GM21723 (cell line): ENCODE data around the gene TMIGD2.

Experiments used
- ATAC-seq: cut with Tn5 transposase; IDR thresholded peaks from one replicate; pipeline ENCODE4 v1.9.1; 2021; ENCODE audit warnings: mild to moderate bottlenecking, moderate library complexity; ENCODE audit not compliant: unreplicated experiment

TMIGD2 gene

DNA sequence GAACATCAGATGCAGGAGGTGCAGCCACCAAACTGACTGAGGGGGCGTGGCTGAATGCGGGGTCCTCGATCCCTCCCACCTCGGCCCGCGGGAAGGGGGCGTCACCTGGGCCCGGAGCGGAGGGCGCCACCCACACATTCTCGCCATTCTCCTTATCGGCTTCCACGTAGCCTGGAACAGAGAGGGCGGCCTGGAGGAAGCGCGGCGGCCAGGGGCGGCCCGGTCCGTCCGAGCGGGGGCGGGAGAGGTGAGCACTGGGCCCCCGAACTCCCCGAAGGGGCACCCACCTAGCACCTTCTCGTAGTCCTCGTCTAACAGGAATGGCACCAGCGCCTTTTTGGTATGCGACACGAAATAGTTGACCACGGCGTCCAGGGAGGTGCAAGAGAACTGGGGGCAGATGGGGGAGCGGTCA lies 24.7 kb upstream of the TMIGD2 start:
- no peak for ATAC-seq

DNA sequence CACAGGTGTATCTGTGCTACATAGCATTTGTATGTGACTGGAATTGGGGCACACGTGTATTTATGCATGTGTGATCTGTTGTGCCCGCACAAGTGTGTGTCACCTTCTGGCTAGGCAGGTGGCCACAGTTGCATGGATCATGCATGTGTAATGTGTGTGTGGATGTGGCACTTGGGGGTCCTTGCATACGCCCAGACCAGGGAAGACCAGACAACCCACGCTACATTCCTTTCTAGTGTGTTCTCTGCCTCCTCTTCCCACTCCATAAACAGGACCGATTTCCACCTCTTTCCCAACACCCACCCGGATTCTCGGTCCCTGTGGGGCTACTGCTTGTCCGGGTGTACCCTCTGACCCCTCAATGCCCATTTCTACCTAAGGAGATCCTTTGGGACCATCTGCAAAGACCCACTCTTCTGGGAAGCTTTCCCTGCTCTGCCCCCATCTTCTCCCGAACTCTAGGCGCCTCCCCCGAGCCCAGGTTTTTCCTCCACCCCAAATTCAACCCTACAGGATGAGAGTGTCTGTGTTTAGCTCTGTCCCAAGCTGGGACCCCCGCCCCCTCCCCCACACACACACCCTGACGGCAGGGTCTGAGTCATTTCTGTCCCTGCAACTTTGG lies 24.1 kb upstream of the TMIGD2 start:
- ATAC-seq, result no peak

DNA sequence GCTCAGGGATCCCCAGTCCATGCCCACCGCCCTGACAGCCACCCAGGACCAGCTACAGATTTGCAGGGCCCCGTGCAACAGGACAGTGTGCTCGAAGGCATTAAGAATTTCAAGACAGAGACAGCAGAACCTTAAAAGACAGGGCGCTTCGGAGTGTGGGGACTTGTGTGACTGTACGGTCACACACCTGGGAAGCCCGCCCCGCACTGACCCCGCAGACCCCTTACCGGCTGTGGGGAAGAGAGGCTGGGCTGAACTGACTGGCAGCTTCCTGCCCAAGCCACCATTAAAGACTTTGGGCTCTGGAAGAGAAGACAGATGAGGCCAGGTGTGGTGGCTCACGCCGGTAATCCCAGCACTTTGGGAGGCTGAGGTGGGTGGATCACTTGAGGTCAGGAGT lies 22.0 kb upstream of the TMIGD2 start:
- ATAC-seq, result no peak

DNA sequence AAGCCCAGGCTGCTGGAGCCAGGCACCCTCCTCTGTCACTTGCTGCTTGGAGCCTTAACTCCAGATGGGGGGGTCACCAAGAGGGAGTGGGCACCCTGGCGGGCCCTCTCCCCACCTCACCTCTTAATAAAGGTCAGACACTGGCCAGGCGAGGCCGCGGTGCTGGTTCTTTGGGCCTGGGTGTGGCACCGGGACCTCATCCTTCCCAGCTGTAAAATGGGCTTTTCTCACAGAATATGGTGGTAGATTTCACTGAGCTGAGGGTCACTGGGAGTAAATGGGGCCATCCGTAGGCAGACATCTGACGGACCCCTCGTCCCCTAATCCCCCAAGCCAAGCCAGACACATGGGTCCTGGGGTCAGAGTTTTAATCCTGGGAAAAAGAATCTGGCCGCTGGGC lies 21.5 kb upstream of the TMIGD2 start:
- no peak for ATAC-seq

DNA sequence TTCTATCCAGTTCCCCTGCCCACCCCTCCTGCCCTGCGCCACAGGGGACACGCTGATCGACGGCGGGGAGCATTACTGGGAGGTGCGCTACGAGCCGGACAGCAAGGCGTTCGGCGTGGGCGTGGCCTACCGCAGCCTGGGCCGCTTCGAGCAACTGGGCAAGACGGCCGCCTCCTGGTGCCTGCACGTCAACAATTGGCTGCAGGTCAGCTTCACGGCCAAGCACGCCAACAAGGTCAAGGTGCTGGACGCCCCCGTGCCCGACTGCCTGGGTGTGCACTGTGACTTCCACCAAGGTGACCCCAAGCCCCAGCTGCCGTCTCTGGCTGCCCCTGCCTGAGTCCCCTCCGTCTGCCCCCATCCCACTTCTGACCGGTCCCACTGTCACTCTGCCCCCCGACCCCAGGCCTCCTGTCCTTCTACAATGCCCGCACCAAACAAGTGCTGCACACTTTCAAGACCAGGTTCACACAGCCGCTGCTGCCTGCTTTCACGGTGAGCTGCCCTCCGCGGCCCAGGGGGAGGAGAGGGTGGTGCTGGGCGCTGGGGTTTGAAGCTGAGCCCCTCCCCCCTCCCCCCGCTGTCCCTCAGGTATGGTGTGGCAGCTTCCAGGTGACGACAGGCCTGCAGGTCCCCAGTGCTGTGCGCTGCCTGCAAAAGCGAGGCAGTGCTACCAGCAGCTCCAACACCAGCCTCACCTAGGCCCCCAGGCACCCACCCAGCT lies 20.9 kb upstream of the TMIGD2 start:
- ATAC-seq, result no peak

DNA sequence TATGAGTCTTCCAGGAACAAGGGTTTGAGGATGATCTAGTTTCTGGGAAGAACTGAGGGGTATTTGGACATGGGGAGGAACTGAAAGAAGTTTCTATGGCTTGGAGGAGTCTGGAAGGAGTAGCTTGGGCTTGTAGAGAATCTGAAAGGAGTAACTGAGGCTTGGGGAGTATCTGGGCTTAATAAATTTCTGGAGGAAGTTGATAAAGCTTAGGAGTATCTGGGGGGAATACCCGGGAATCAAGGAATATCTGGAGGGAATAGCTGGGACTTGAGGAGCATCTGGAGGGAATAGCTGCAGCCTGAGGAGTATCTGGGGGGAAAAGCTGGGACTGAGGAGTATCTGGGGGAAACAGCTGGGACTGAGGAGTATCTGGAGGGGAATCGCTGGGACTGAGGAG lies 18.2 kb upstream of the TMIGD2 start:
- no peak for ATAC-seq

DNA sequence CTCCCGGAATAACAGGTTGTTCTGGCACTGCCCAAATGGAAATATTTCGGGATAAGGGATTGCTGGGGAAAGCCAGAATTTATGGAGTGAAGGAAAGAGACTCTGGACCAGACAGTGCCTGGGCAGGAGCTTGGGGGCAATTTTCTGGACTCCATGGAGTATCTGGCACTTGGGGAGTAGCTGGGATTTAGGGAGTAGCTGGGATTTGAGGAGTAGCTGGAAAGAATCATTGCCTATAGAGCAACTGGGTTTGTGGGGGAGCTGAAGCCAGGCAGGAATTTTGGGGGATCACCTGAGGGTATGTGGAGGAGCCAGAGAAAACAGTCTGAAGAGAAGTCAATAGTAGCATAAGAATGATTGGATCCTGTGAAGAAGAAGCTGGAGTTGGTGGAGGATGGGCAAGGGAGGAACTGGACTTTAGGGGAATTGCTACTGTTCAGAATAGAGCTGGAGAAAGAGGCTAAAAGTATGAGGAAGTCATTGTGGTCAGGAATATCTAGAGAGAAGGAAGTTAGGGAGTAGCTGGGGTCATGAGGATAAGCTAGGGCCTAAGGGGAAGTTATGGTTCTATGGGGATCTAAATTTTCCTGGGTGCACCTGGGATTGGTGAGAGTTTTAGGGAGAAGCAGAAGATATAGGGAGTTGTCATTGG lies 17.0 kb upstream of the TMIGD2 start:
- ATAC-seq, result no peak

DNA sequence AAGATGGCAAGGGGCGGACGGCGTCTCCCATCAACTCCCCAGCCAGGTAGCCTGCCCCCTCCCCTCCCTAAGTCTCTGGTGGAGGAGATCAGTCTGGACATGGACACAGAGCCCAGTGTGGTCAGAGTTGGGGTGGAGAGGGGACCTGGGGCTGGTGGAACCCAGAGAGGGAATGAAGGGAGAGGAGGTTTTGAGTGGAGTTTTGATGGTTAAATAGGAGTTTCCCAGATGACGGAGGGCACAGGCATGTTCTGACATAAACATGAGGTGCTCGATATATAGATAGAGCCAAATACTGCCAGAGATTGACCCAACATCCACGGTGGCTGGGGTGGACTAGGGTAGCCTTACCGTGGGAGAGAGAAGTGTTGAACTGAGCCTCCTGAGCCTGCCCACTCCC lies 16.3 kb upstream of the TMIGD2 start:
- ATAC-seq, result no peak

DNA sequence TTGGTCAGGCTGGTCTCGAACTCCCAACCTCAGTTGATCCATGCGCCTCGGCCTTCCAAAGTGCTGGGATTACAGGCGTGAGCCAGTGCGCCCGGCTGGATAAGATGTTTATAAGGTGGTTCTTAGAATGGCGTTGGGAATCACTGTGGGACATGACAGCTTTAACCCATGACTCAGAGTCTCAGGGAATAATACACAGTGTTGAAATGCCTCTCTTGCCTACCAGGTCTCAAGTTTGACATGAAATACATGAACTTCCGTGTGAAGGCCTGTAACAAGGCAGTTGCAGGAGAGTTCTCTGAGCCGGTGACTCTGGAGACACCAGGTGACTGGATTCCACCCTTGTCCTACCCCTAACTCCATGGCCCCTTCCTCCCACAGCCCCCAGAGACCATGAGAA lies 14.8 kb upstream of the TMIGD2 start:
- ATAC-seq, result no peak

DNA sequence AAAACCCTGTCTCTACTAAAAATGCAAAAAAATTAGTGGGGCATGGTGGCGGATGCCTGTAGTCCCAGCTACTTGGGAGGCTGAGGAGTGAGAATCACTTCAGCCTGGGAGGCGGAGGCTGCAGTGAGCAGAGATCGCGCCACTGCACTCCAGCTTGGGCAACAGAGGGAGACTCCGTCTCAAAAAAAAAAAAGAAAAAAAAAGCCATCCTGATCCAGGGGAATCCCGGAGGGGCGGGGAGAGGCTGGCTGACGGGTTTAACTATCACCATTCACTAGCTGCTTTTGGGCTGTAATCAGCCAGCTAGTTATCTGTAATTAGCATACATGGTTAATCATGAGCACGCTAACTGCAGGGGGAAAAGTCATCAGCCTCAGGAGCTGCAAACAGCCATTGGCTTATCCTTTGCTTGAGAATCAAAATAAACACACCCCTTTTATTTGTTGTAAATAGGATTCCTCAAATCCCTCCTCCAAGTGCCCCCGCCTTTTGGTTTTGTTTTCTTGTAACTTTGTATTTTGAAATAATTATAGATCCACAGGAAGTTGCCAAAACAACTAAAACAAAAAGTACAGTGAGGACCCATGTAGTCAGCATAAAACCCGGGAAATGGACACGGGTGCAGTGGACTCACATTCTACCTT lies 11.8 kb upstream of the TMIGD2 start:
- ATAC-seq, result no peak

DNA sequence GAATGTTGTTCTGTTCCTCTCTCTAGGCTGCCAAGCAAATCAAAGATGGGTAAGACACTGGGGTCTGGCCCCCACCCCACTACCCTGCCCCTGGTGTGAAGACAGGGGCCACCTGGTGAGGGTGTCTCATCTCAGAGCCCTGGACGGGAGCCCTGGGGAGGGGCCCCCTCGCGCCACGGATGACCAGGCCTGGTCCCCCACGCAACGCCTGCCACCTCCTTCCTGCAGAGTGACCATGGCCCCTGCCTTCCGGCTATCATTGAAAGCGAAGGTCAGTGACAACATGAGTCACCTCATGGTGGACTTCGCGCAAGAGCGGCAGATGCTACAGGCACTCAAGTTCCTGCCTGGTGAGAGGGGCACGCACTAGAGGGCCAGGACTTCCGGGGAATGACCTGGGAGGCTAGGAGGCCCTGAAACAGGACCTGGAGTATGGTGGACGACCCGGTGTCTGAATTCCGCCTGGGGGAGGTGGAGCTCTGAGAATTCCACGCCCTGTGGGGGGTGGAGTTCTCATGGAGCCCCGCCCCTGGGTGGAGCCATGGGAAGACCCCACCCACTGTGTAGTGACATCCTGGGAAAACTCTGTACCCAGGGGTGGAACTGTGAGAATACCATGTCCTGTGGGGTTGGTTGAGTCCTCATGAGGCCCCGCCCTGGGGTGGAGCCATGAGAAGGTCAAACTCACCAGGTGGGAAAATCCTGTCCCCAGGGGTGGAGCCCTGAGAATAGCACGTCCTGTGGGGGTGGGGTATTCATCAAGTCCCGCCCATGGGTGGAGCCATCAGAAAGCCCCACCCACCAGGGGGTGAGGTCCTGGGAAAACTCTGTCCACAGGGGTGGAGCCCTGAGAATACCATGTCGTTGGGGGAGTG lies 8.3 kb upstream of the TMIGD2 start:
- no peak for ATAC-seq

DNA sequence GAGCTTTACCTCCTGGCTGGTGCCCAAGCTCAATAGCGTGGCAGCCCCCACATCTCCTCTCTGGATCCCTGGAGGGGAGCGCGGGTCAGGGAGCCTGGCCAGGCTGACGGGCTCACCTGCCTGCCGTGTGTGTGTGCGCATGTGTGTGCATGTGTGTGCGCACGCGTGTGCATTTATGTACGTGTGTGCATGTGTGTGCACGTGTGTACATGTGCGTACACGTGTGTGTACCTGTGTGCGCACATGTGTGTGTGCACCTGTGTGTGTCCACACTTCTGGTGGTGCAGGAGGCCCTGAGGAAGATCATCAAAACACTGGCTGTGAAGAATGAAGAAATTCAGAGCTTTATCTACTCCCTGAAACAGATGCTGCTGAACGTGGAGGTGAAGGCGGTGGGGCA lies 3.5 kb upstream of the TMIGD2 start:
- ATAC-seq, result no peak

DNA sequence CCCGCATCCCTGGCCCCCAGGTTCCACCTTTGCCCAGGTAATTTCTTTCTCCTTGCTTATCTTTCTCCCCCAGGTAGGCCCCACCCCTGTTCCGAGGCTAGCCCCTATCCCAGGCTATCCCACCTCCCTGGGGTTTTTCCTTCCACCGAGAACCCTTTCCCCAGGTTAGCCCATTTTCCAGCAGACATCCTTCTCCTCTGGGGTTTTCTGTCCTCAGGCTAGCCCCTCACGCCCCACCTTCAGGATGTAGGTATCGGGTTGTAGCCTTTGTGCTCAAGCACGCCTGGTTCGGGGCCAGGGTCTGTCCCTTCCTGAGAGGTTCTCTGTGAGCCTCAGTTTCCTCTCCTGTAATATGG lies 3.0 kb upstream of the TMIGD2 start:
- ATAC-seq, result no peak

DNA sequence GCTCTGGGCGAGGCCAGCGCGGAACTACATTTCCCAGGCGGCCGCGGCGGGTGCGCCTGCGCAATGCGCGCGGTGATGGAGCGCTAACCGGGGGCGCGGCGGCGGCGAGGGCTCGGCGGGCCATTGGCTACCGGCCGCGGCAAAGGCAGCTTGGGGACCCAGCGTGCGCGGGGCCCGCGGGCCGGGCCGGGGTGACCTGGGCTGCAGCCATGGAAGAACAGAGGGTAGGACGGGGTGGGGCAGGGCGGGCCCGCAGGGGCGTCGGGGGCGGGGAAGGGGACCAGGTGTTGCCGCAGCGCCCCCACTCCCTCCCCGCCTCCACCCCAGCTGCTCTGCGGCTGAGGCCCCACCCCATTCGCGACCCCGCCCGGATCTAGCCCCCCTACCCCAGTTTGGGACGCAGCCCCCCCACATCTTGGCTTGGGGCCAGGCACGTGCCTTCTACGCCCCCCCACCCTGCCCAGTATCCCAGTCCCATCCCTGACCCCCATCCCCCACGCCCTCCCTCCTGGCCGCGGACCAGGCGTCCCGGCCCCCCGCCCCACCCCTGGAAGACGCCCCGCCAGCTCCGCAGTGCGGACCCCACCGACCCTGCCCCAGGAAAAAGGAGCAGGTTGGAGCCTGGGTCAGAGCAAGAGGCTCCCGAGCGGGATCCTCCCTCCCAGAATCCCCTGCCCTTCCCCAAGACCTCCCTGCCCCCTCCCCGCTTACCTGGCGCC lies 2.5 kb upstream of the TMIGD2 start, which contains the start of gene FSD1:
TSS of gene FSD1 (plus strand) at position 61 of the 719 bp plus-strand sequence. CDS start at position 210, 149 bp downstream.
- ATAC-seq, result no peak

DNA sequence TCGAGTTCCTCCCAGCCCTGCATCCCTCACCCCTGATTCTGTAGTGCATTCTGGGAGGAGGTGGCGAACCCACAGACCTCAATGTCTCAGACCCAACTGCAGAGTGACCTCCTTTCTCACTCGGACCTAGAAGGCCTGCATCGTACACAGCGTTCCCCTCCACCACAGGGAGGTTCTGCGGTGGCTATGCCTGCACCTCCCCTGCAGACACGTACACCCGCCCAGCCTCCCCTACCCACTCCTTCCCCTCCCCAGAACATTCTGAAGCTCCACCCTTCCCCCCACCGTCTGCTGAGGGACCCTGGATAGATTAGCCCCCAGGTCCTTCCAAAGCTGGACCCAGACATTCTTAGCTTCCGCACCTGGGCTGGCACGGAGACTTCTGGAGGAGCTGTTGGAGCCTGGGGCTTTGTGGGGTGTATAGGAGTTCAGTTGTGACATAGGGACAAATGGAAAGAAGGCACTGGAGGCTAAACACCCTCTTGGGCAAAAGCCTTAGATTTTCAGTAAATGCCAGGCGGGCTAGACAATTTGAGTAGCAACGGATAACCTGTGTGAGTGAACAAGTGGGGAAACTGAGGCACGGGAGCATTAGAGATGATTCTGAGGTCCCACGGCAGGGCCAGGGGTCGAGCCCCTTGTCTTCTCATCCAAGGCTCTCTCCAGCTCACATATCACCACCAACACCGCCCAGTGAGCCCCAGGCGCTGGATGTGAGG lies 1.8 kb upstream of the TMIGD2 start:
- no peak for ATAC-seq

DNA sequence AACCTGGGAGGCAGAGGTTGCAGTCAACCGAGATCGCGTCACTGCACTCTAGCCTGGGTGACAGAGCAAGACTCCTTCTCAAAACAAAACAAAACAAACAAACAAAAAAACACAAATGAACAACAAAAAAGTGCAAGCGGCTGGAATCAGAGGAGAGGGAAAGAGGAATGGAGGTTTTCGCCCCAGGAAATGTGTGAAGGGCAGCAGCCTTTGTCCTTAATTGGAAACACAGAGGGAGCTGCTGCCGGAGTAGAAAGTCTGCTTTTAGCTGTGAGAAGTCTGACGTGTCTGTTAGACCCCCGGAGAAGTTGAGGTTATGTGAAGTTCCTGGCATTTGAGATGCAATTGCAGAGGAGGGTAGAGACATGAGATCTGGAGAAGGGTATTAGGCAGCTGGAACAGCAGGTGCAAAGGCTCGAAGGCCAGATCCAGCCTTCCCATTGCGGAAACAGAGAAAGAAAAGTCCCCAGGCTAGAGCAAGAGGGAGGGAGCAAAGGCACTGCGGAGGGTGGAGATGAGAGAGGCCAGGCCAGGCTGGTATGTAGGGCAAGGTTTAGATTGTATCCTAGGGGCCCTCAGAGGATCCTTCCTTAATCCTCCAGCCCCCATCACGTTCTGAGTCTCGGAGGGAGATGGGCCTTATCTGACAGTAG lies 473 bp downstream of the TMIGD2 start:
- ATAC-seq, result no peak

DNA sequence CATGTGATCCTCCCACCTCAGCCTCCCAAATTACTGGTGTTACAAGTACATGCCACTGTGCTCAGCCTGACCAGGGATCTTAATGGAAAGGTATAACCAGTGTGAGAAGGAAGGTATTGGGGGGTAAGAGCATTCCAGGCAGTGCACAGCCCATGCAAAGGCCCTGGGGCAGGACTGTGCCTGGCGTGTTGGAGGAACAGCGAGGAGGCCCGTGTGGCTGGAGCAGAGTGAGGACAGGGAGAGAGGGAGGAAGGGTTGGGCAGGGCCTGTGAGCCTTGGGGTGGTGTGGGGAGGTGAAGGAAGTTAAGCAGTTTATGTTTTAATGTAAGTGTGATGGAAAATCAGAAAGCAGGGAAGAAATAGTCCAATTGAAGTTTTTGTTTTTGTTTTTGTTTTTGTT lies 1.6 kb downstream of the TMIGD2 start:
- no peak for ATAC-seq

DNA sequence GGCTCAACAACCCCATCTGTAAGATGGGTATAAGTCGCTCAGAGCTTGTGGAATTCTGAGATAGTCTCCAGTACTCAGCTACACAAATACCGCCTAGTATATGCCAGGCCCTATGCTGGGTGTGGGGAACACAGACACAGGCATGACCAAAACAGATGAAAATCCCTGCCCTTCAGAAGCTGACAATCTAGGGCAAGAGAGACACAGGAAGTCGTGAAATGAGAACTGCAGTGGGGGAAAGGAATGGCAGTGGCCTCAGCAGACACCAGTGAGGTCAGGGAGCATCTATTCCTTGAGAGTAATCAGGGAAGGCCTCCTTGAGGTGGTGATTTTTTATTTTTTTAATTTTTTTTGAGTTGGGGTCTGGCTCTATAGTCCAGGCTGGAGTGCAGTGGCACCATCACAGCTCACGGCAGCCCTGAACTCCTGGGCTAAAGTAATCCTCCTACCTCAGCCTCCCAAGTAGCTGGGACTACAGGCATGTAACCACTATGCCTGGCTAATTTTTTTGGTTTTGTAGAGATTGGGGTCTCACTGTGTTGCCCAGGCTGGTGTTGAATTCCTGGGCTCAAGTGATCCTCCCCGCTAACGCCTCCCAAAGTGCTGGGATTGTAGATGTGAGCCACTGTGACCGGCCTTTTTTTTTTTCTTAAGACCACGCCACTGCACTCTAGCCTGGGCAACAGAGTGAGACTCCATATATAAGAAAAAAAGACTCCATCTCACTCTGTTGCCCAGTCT lies 3.2 kb downstream of the TMIGD2 start:
- no peak for ATAC-seq
